WTC11 (cell line): ENCODE results near the gene EXOSC7. TPM values are rescaled to one million over a fixed set of nuclear protein-coding genes. Genes with fewer than 3 reads are reported as not detected.

Experiments used
- ATAC-seq: fragments of 200-7000 bp; cut with Tn5 transposase; 2 replicates; pipeline ENCODE4 v1.10.0; 2021; ENCODE audit warnings: mild to moderate bottlenecking, moderate library complexity
- CTCF ChIA-PET: fragments of 300-600 bp; sonication (Branson Sonifier 250); formaldehyde crosslinking; loops from one replicate; lab custom pipeline; 2021; ENCODE audit warnings: antibody characterized with exemption; lab: Charles Lee
- POLR2A ChIA-PET: fragments of 350-600 bp; sonication (Branson Sonifier 250); formaldehyde crosslinking; loops from one replicate; lab custom pipeline; 2021; ENCODE audit warnings: antibody characterized with exemption; lab: Charles Lee
- DNase-seq: peaks from one replicate; pipeline ENCODE4 v3.0.0; 2021; ENCODE audit warnings: low spot score
- H3K27ac Mint-ChIP-seq: 2 replicates; pipeline ENCODE4 v1.8.0; 2021; ENCODE audit warnings: mixed read lengths
- H3K27me3 Mint-ChIP-seq: 2 replicates; pipeline ENCODE4 v1.8.0; 2021; ENCODE audit warnings: low read depth, mild to moderate bottlenecking, moderate library complexity, mixed read lengths
- H3K36me3 Mint-ChIP-seq: 2 replicates; pipeline ENCODE4 v1.8.0; 2021; ENCODE audit warnings: mixed read lengths
- H3K4me1 Mint-ChIP-seq: 2 replicates; pipeline ENCODE4 v1.8.0; 2022; ENCODE audit warnings: mixed read lengths
- H3K4me3 Mint-ChIP-seq: 2 replicates; pipeline ENCODE4 v1.8.0; 2021; ENCODE audit warnings: mild to moderate bottlenecking, moderate library complexity, mixed read lengths
- H3K9me3 Mint-ChIP-seq: 2 replicates; pipeline ENCODE4 v1.8.0; 2021; ENCODE audit warnings: mixed read lengths
- ARID4B ChIP-seq: sonication (generic); formaldehyde crosslinking; IDR thresholded peaks from 2 replicates; pipeline ENCODE4 v1.8.0; 2023; ENCODE audit warnings: missing genetic modification reagents, mild to moderate bottlenecking, borderline replicate concordance
- CREB1 ChIP-seq: sonication (generic); formaldehyde crosslinking; IDR thresholded peaks from 2 replicates; pipeline ENCODE4 v1.8.0; 2023; ENCODE audit warnings: mild to moderate bottlenecking, missing genetic modification reagents
- CTCF ChIP-seq: fragments of 200-600 bp; IDR thresholded peaks from 2 replicates; pipeline ENCODE4 v1.8.0; 2022; ENCODE audit warnings: antibody characterized with exemption
- ERG ChIP-seq: fragments of 250-450 bp; sonication (Bioruptor Pico); IDR thresholded peaks from 2 replicates; pipeline ENCODE4 v1.8.0; 2021; ENCODE audit warnings: mild to moderate bottlenecking
- FOXP1 ChIP-seq: sonication (generic); formaldehyde crosslinking; IDR thresholded peaks from 2 replicates; pipeline ENCODE4 v1.8.0; 2022; ENCODE audit warnings: missing genetic modification reagents, mild to moderate bottlenecking, moderate library complexity, borderline replicate concordance
- MXD4 ChIP-seq: fragments of 250-450 bp; sonication (Bioruptor Pico); IDR thresholded peaks from 2 replicates; pipeline ENCODE4 v1.8.0; 2021; ENCODE audit warnings: mild to moderate bottlenecking, moderate library complexity, borderline replicate concordance
- MYBL2 ChIP-seq: sonication (generic); formaldehyde crosslinking; IDR thresholded peaks from 2 replicates; pipeline ENCODE4 v1.8.1; 2023; ENCODE audit warnings: mild to moderate bottlenecking, moderate library complexity, missing genetic modification reagents
- NFYB ChIP-seq: sonication (generic); formaldehyde crosslinking; conservative IDR thresholded peaks from 2 replicates; pipeline ENCODE4 v1.8.0; 2022; ENCODE audit warnings: low read depth, missing genetic modification reagents
- NR1H2 ChIP-seq: sonication (generic); formaldehyde crosslinking; IDR thresholded peaks from 2 replicates; pipeline ENCODE4 v1.9.0; 2021; ENCODE audit warnings: mild to moderate bottlenecking, moderate library complexity, missing genetic modification reagents
- SOX15 ChIP-seq: fragments of 250-450 bp; sonication (Bioruptor Pico); IDR thresholded peaks from 2 replicates; pipeline ENCODE4 v1.9.0; 2021; ENCODE audit warnings: mild to moderate bottlenecking
- TEAD4 ChIP-seq: sonication (generic); formaldehyde crosslinking; IDR thresholded peaks from 2 replicates; pipeline ENCODE4 v1.8.0; 2022; ENCODE audit warnings: mild to moderate bottlenecking, missing genetic modification reagents
- ZBTB43 ChIP-seq: sonication (generic); formaldehyde crosslinking; IDR thresholded peaks from 2 replicates; pipeline ENCODE4 v1.8.1; 2023; ENCODE audit warnings: mild to moderate bottlenecking, missing genetic modification reagents
- ZNF138 ChIP-seq: sonication (generic); formaldehyde crosslinking; conservative IDR thresholded peaks from 2 replicates; pipeline ENCODE4 v1.8.1; 2022; ENCODE audit warnings: mild to moderate bottlenecking, moderate library complexity, missing genetic modification reagents
- ZNF281 ChIP-seq: sonication (generic); formaldehyde crosslinking; IDR thresholded peaks from 2 replicates; pipeline ENCODE4 v1.8.0; 2023; ENCODE audit warnings: mild to moderate bottlenecking, missing genetic modification reagents
- ZNF423 ChIP-seq: fragments of 250-450 bp; sonication (Bioruptor Pico); IDR thresholded peaks from 2 replicates; pipeline ENCODE4 v2.1.2; 2022; ENCODE audit warnings: mild to moderate bottlenecking, moderate library complexity
- total RNA-seq: library from RNA; stranded (reverse); gene quantifications from 3 replicates; pipeline ENCODE4 v1.2.3, GENCODE V29; 2021

The EXOSC7 gene
- total RNA-seq, 1 experiment from 2014 or later = 85.7 TPM

- no peak overlapping the region for H3K4me3 Mint-ChIP-seq
- no peak for DNase-seq
- H3K9me3 Mint-ChIP-seq = no peaks in the 10 kb centered on the region
- no peak overlapping the region for H3K27ac Mint-ChIP-seq
- ChIA-PET CTCF (no interaction called here), POLR2A (no interaction called here)
- peaks cover 10% of the 10 kb centered on the region for H3K4me1 Mint-ChIP-seq
- H3K27me3 Mint-ChIP-seq = no peaks in the 10 kb centered on the region
- TF ChIP-seq ZBTB43 (CRISPR knock-in tag) = no peak
- peaks cover 35% of the 10 kb centered on the region for H3K36me3 Mint-ChIP-seq
- ATAC-seq = no peak
Measured at GRCh38 chr3:44929782-44930181, 46.3 kb upstream of the EXOSC7 start.

- H3K9me3 Mint-ChIP-seq = no peaks in the 10 kb centered on the region
- no peak for TF ChIP-seq ARID4B (CRISPR knock-in tag)
- no peak for TF ChIP-seq ZNF138
- TF ChIP-seq TEAD4 = no peak
- TF ChIP-seq CREB1 (CRISPR knock-in tag) = no peak
- TF ChIP-seq NR1H2 = no peak
- no peak for TF ChIP-seq MXD4 (CRISPR knock-in tag)
- no peak for TF ChIP-seq ZNF281
- no peak for TF ChIP-seq SOX15 (CRISPR knock-in tag)
- no peak for TF ChIP-seq NFYB
- TF ChIP-seq CTCF = no peak
- no peak for TF ChIP-seq ERG (CRISPR knock-in tag)
- TF ChIP-seq MYBL2 (CRISPR knock-in tag) = no peak
- TF ChIP-seq ZNF423 (CRISPR knock-in tag) = no peak
- TF ChIP-seq FOXP1 (CRISPR knock-in tag) = no peak
- TF ChIP-seq, all 79 proteins: peak for 0
- Mint-ChIP-seq H3K4me1 (peaks cover 10% of the 10 kb centered on the region), H3K4me3 (no peak overlapping the region), H3K27me3 (no peaks in the 10 kb centered on the region), H3K36me3 (peaks cover 41% of the 10 kb centered on the region), H3K27ac (no peak overlapping the region)
- ChIA-PET POLR2A (no interaction called here), CTCF (no interaction called here)
- DNase-seq (no peak), ATAC-seq (no peak)
Measured at GRCh38 chr3:44930911-44931310, 45.1 kb upstream of the EXOSC7 start.
